K562 (cell line): ENCODE data around the gene ZNF787. TPM values are rescaled to one million over a fixed set of nuclear protein-coding genes. Genes with fewer than 3 reads are reported as not detected.

Source experiments
- ATAC-seq: fragments of 200-7000 bp; cut with Tn5 transposase; 3 replicates; pipeline ENCODE4 v1.9.1; 2020; ENCODE audit warnings: moderate library complexity
- BruUV-seq: library from RNA; stranded (reverse); fragments of 400-500 nt; replicated peaks from 2 replicates; lab custom pipeline; 2021; lab: Mats Ljungman, UMichigan
- CTCF ChIA-PET: fragments of 300-600 bp; formaldehyde crosslinking; extraction: SDS; loops from one replicate; lab custom pipeline; 2021; ENCODE audit warnings: low intra/inter-chr PET ratio; lab: Yijun Ruan, JAX
- POLR2A ChIA-PET: fragments of 300-600, 350-650 bp; sonication (Branson Sonifier 250); formaldehyde crosslinking; extraction: SDS; loops from one replicate; lab custom pipeline; 2021; ENCODE audit warnings: antibody characterized with exemption, inconsistent platforms; lab: Yijun Ruan, JAX
- DNase-seq, 4 experiments: peaks; one replicate each; pipeline versions ENCODE4 v3.0.0 to v3.0.0-alpha.2; 2011 to 2018; ENCODE audit warnings: low spot score in 3 of 4, mixed read lengths in 3 of 4; ENCODE audit errors: extremely low read depth in 1 of 4
- FAIRE-seq: peaks from 2 replicates; lab custom pipeline; 2011; peaks lifted over from hg19 to GRCh38; lab: Jason Lieb, UNC
- H2AFZ ChIP-seq: 2 replicates; pipeline ENCODE4 v1.6.0; 2011; ENCODE audit warnings: low read depth, low read length, control low read depth, inconsistent platforms
- H3K27ac ChIP-seq: fragments of 200-600 bp; 3 replicates; pipeline ENCODE4 v1.8.0; 2011; ENCODE audit warnings: low read depth, mild to moderate bottlenecking, control low read depth, inconsistent platforms, low read length, moderate library complexity, mixed read lengths; ENCODE audit errors: extremely low read depth
- H3K27me3 ChIP-seq, 2 experiments: fragments of 300-600 bp in 1 of 2; 2 replicates in 1 of 2; 3 replicates in 1 of 2; pipeline versions ENCODE4 v1.6.0 to v1.8.0; 2011; ENCODE audit warnings: inconsistent platforms in 2 of 2, low read length in 2 of 2, mild to moderate bottlenecking in 1 of 2, mixed read lengths in 1 of 2, moderate library complexity in 1 of 2; ENCODE audit not compliant: control insufficient read depth in 2 of 2, insufficient read depth in 2 of 2
- H3K36me3 ChIP-seq: fragments of 300-600 bp; 3 replicates; pipeline ENCODE4 v1.8.0; 2011; ENCODE audit warnings: mild to moderate bottlenecking, low read length, inconsistent platforms; ENCODE audit not compliant: control insufficient read depth, insufficient read depth
- H3K4me1 ChIP-seq, 2 experiments: fragments of 200-600 bp in 1 of 2; replicated peaks in 1 of 2; 2 replicates in 1 of 2; 3 replicates in 1 of 2; pipeline versions ENCODE4 v1.5.1 to v1.8.0; 2011; ENCODE audit warnings: inconsistent platforms in 2 of 2, low read length in 2 of 2, mild to moderate bottlenecking in 1 of 2, mixed read lengths in 1 of 2, moderate library complexity in 1 of 2; ENCODE audit not compliant: control insufficient read depth in 2 of 2, insufficient read depth in 2 of 2
- H3K4me2 ChIP-seq: 2 replicates; pipeline ENCODE4 v1.6.1; 2011; ENCODE audit warnings: low read length, control low read depth, inconsistent platforms, mixed read lengths; ENCODE audit not compliant: insufficient read depth
- H3K4me3 ChIP-seq: fragments of 200-600 bp; sonication (generic), shearing (Covaris generic); 2 replicates; pipeline ENCODE4 v1.5.1; 2016; ENCODE audit warnings: control low read depth, inconsistent platforms
- H3K79me2 ChIP-seq: fragments of 200-600 bp; 3 replicates; pipeline ENCODE4 v1.8.0; 2011; ENCODE audit warnings: low read length, inconsistent platforms; ENCODE audit not compliant: control insufficient read depth, insufficient read depth
- H3K9ac ChIP-seq, 2 experiments: 2 replicates each; pipeline versions ENCODE4 v1.6.0 to v1.6.1; 2011; ENCODE audit warnings: low read depth in 2 of 2, low read length in 2 of 2, control low read depth in 1 of 2, inconsistent platforms in 1 of 2, mild to moderate bottlenecking in 1 of 2, mixed read lengths in 1 of 2; ENCODE audit not compliant: insufficient read depth in 1 of 2
- H3K9me1 ChIP-seq: one replicate; pipeline ENCODE4 v1.6.0; 2011; ENCODE audit warnings: inconsistent platforms, mild to moderate bottlenecking, low read length, moderate library complexity; ENCODE audit not compliant: control insufficient read depth, insufficient read depth
- H3K9me3 ChIP-seq: replicated peaks from 2 replicates; pipeline ENCODE4 v1.5.1; 2011; ENCODE audit warnings: low read depth, low read length, inconsistent platforms; ENCODE audit not compliant: control insufficient read depth, insufficient read depth
- H4K20me1 ChIP-seq: replicated peaks from 2 replicates; pipeline ENCODE4 v1.6.1; 2011; ENCODE audit warnings: low read length, inconsistent platforms, mixed read lengths; ENCODE audit not compliant: control insufficient read depth, insufficient read depth
- EHMT2 ChIP-seq: fragments of 450-650 bp; IDR thresholded peaks from 2 replicates; pipeline ENCODE4 v1.6.1; 2018; ENCODE audit warnings: antibody characterized with exemption
- PHB ChIP-seq: fragments of 250-450 bp; sonication (Bioruptor Pico); IDR thresholded peaks from 2 replicates; pipeline ENCODE4 v1.5.0; 2021
- REST ChIP-seq, 2 experiments: fragments of 450-650 bp; formaldehyde crosslinking in 1 of 2; IDR thresholded peaks; 2 replicates each; pipeline versions ENCODE4 v1.4.0 to v1.6.1; 2014 to 2020; ENCODE audit warnings: mild to moderate bottlenecking in 2 of 2, borderline replicate concordance in 1 of 2, low read depth in 1 of 2
- TRIM28 ChIP-seq: fragments of 450-650 bp; IDR thresholded peaks from 2 replicates; pipeline ENCODE4 v1.6.1; 2017
- VEZF1 ChIP-seq: fragments of 200-800 bp; sonication (Bioruptor generic); IDR thresholded peaks from 2 replicates; pipeline ENCODE4 v1.6.1; 2017; ENCODE audit warnings: missing genetic modification characterization, missing compliant biosample characterization
- YY1 ChIP-seq, 3 experiments: IDR thresholded peaks; 2 replicates each; pipeline ENCODE4 v1.6.1; 2011; ENCODE audit warnings: low read length in 2 of 3, mild to moderate bottlenecking in 2 of 3, moderate library complexity in 2 of 3, borderline replicate concordance in 1 of 3, control low read depth in 1 of 3, low read depth in 1 of 3; ENCODE audit not compliant: insufficient read depth in 3 of 3, insufficient replicate concordance in 2 of 3, control insufficient read depth in 1 of 3, insufficient read length in 1 of 3; ENCODE audit errors: extremely low read depth in 1 of 3
- ZFP91 ChIP-seq: sonication (generic); formaldehyde crosslinking; IDR thresholded peaks from 2 replicates; pipeline ENCODE4 v1.8.0; 2022; ENCODE audit warnings: mild to moderate bottlenecking, missing genetic modification reagents
- WGBS: fragments of 100-300 bp; shearing (Covaris generic); methylation state at CpG from one replicate; pipeline ENCODE4 v1.1.6; 2016; ENCODE audit warnings: low coverage, mixed read lengths; ENCODE audit not compliant: insufficient coverage; ENCODE audit errors: missing lambda C conversion rate; 5-methylcytosine and 5-hydroxymethylcytosine counted together
- in situ Hi-C: fragments of 300-500 bp; cut with MboI; formaldehyde crosslinking; loops from 4 replicates; pipeline ENCODE4 v1.15.0; 2018; ENCODE audit warnings: inconsistent platforms, mixed read lengths
- intact Hi-C: fragments of 100-400 bp; cut with micrococcal nuclease; formaldehyde crosslinking; loops from 2 replicates; pipeline ENCODE4 v1.14.2; 2022
- polyA plus RNA-seq, 8 experiments: library from polyadenylated mRNA; depleted of rRNA in 4 of 8; stranded (reverse) in 5 of 8; unstranded in 3 of 8; fragments of >200 nt; fragmentation: Nextera tagmentation in 2 of 8; fragmentation: Illumina TruSeq in 1 of 8; extraction: Ambion mirVana in 2 of 8; extraction: Trizol in 1 of 8; gene quantifications; 2 replicates each; pipeline versions ENCODE4 v1.2.1 to v1.2.3, GENCODE V29; 2011 to 2014; ENCODE audit warnings: inconsistent platforms in 1 of 8, missing spikeins in 1 of 8
- total RNA-seq, 7 experiments: library from RNA; depleted of rRNA in 6 of 7; stranded (reverse); fragments of >200 nt in 6 of 7; fragmentation: Illumina TruSeq in 2 of 7; extraction: Trizol in 2 of 7; gene quantifications; 2 replicates each; pipeline versions ENCODE4 v1.2.1 to v1.2.3, GENCODE V29; 2011 to 2021; ENCODE audit warnings: low replicate concordance in 1 of 7

Gene ZNF787
- total and polyA plus RNA-seq, 9 of the 15 experiments (the other 6 are each of a cell fraction or from before 2014, with no cell fraction given), result 0.45 to 77.6 (median 7.3) TPM

DNA sequence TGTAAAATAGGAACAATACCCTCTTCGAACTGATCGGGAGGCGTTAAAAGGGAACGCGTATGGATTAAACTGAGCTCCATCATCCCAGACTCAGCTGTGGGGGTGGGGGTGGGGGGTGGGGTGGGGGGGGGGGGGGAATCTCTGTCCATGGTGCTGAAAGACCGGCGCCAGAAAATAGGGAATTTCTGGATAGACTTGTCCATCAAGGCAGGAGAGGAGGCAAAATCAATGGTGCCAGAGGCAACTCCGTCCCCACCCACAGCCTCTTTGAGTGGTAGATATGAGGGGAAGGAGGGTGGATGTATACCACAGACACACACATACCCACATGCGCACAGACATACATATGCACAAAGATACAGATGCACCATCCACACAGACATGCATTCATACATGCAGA, 37.4 kb downstream of the ZNF787 start:
- WGBS, result 26% methylated on average over 7 of the region's 9 CpGs
- DNase-seq (peak in 2 of 4 experiments; percentile 59 to 60), FAIRE-seq (no peak), ATAC-seq (no peak)
- H3K27ac ChIP-seq, result no peak overlapping the region
- no peaks in the 10 kb centered on the region for H3K9me3 ChIP-seq
- peaks cover 3% of the 10 kb centered on the region for H3K9me1 ChIP-seq
- intact Hi-C loops, result no loop called here
- no peaks in the 10 kb centered on the region for H3K79me2 ChIP-seq
- H3K36me3 ChIP-seq, result peaks cover 10% of the 10 kb centered on the region; the same call in 1 of the 3 replicates
- H3K4me2 ChIP-seq, result no peak overlapping the region
- in situ Hi-C loops, result no loop called here
- peaks cover 11% of the 10 kb centered on the region for H4K20me1 ChIP-seq
- H3K4me3 ChIP-seq, result no peak overlapping the region
- BruUV-seq, result no TSS peak
- ChIA-PET POLR2A (interaction anchor here (0.7 kb wide), 1 partner anchor 85 kb away, joined by 3 read pairs; no protein-coding TSS in a partner anchor), CTCF (interaction anchor here (0.6 kb wide), 1 partner anchor 170 kb away, joined by 6 read pairs; no protein-coding TSS in a partner anchor)
- H3K27me3 ChIP-seq, result no peaks in the 10 kb centered on the region
- H3K9ac ChIP-seq, result no peak overlapping the region
- peaks cover 8 to 28% of the 10 kb centered on the region in 2 experiments; a peak in 4 of 5 replicates for H3K4me1 ChIP-seq
- H2AFZ ChIP-seq, result no peak overlapping the region
- TF ChIP-seq YY1 (IDR thresholded peaks at IDR 0.05; ENCODE audit: borderline replicate concordance in 1 of 3, control insufficient read depth in 1 of 3, extremely low read depth in 1 of 3, insufficient read depth in 3 of 3, insufficient read length in 1 of 3, insufficient replicate concordance in 2 of 3, low read depth in 1 of 3, low read length in 2 of 3) (no peak), EHMT2 (peak; percentile 80; the same call in 1 of the 2 replicates), TRIM28 (no peak), VEZF1 (peak; percentile 80), PHB (no peak), ZFP91 (CRISPR knock-in tag) (no peak), REST (IDR thresholded peaks at IDR 0.05; ENCODE audit: borderline replicate concordance) (peak; percentile 94), REST (CRISPR knock-in tag; IDR thresholded peaks at IDR 0.05; ENCODE audit: low read depth) (peak; percentile 87; the same call in 1 of the 2 replicates)
